Duodenal mucosa (tissue), 2 donors: Measurements from ENCODE around the gene PPP5C.
A peak's percentile ranks its signal among the peaks of the same experiment; 100 is the strongest.
"Not testable (repeated sequence)": the region's sequence is repeated elsewhere in the genome, so short reads cannot be mapped to it uniquely, and the experiment has no call there.

Experiments
- H3K27ac ChIP-seq: one replicate; pipeline ENCODE4 v1.7.0; 2013; ENCODE audit warnings: low read depth, low read length
- H3K27me3 ChIP-seq, 2 donors: one replicate each; pipeline ENCODE4 v1.7.0; 2013; ENCODE audit warnings: low read length in 2 of 2, control low read depth in 1 of 2; ENCODE audit not compliant: insufficient read depth in 2 of 2, control insufficient read depth in 1 of 2
- H3K36me3 ChIP-seq, 2 donors: one replicate each; pipeline ENCODE4 v1.7.0; 2013; ENCODE audit warnings: low read length in 2 of 2, control low read depth in 1 of 2; ENCODE audit not compliant: insufficient read depth in 2 of 2, control insufficient read depth in 1 of 2
- H3K4me1 ChIP-seq, 2 donors: one replicate each; pipeline ENCODE4 v1.7.0; 2013; ENCODE audit warnings: low read length in 2 of 2, control low read depth in 1 of 2; ENCODE audit not compliant: insufficient read depth in 2 of 2, control insufficient read depth in 1 of 2
- H3K4me3 ChIP-seq, 2 donors: one replicate each; pipeline ENCODE4 v1.7.0; 2013; ENCODE audit warnings: low read length in 2 of 2, low read depth in 1 of 2
- H3K9ac ChIP-seq, 2 donors: one replicate each; pipeline ENCODE4 v1.7.0; 2013; ENCODE audit warnings: low read length in 2 of 2, low read depth in 1 of 2
- H3K9me3 ChIP-seq, 2 donors: one replicate each; pipeline ENCODE4 v1.7.0; 2013; ENCODE audit warnings: low read length in 2 of 2, control low read depth in 1 of 2; ENCODE audit not compliant: control insufficient read depth in 1 of 2

Gene PPP5C

DNA sequence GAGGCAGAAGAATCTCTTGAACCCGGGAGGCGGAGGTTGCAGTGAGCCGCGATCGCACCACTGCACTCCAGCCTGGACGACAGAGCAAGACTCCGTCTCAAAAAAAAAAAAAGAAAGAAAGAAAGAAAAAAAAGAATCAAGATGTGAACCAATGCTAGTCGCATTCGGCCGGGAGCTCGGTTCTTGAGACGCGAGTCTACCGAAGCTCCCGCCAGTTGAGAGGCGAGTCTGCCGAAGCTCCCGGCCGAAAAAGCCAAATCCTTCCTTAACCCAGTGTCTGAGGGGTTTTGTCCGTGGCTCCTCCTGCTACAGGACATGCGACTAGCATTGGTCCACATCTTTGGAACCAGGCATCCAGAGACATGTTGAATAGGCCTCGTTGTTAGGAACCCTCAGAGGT is 68.0 kb downstream of the PPP5C start:
- H3K27me3 ChIP-seq: peaks cover 36 to 38% of the 10 kb centered on the region in 2 donors
- H3K9ac ChIP-seq, H3K27ac ChIP-seq, H3K4me3 ChIP-seq, H3K36me3 ChIP-seq, H3K4me1 ChIP-seq, H3K9me3 ChIP-seq: not testable (repeated sequence)

DNA sequence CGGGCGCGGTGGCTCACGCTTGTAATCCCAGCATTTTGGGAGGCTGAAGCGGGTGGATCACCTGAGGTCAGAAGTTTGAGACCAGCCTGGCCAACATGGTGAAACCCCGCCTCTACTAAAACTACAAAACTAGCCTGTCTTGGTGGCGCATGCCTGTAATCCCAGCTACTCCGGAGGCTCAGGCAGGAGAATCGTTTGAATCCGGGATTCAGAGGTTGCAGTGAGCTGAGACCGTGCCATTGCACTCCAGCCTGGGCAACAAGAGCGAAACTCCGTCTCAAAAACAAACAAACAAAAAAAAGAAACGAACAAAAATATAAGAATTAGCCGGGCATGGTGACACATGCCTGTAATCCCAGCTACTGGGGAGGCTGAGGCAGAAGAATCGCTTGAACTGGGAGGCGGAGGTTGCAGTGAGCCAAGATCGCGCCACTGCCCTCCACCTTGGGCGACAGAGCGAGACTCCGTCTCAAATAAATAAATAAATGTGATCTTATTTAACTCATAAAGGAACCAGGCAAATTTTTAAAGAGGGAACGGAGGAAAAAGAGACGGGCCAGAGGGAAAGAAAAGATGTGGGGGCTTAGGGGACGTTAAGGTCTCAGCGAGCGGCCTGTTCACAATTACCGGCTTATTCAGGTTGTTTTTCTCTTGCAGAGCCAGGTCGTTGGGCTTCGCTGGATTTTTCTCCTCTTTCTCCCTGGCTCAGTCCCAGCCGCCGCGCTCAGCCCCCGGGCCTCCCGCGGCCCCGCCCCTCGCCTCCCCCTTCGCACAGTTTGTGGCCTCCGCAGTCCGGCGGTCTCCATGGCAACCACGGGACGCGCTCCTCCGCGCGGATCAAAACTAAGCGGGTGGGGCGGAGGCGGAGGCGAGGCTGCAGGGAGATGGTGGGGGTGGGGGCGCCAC is 69.2 kb downstream of the PPP5C start:
- H3K9ac ChIP-seq, H3K4me1 ChIP-seq, H3K27ac ChIP-seq, H3K36me3 ChIP-seq, H3K9me3 ChIP-seq: not testable (repeated sequence)
- Histone ChIP-seq H3K4me3 (peak overlapping the region in 1 of 2 donors; percentile 8), H3K27me3 (peaks cover 34% of the 10 kb centered on the region in 2 donors)

DNA sequence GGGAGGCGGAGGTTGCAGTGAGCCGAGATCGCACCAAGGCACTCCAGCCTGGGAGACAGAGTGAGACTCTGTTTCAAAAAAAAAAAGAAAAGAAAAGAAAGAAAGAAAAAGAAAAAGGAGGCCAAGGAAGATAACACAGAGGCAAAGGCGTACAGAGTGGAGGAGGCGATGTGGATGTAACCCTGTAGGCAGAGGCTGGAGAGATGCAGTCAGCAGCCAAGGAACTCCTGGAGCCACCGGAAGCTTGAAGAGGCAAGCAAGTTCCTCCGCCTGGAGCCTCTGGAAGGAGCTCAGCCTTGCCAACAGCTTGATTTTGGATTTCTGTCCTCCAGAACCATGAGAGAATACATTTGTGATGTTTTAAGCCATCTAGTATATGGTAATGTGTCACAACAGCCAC is 73.2 kb downstream of the PPP5C start:
- Histone ChIP-seq H3K27me3 (peaks cover 10 to 14% of the 10 kb centered on the region in 2 donors), H3K4me3 (no peak overlapping the region), H3K9me3 (no peaks in the 10 kb centered on the region), H3K9ac (no peak overlapping the region), H3K36me3 (no peaks in the 10 kb centered on the region), H3K4me1 (no peaks in the 10 kb centered on the region), H3K27ac (no peak overlapping the region)

DNA sequence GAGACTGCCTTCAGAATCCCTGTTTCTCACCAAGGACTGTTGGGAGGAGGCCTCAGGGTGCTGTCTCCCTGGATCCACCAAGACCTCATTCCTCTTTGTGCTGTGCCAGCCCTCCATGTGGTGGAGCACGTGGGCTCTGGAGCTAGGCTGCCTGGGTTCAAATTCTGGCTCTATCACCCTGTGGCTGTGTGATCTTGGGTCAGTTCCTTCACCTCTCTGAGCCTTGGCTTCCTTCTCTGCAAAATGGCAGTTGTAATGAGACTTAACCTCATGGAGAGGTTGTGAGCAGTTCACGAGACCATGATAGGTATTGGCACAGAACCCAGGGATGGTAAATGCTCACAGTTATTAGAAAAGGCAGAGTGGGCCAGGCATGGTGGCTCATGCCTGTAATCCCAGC is 75.5 kb downstream of the PPP5C start:
- H3K9ac ChIP-seq: no peak overlapping the region
- no peak overlapping the region for H3K4me3 ChIP-seq
- no peaks in the 10 kb centered on the region for H3K9me3 ChIP-seq
- H3K36me3 ChIP-seq: no peaks in the 10 kb centered on the region
- peaks cover 7% of the 10 kb centered on the region in 2 donors for H3K4me1 ChIP-seq
- H3K27ac ChIP-seq: no peak overlapping the region
- H3K27me3 ChIP-seq: peaks cover 15 to 16% of the 10 kb centered on the region in 2 donors

DNA sequence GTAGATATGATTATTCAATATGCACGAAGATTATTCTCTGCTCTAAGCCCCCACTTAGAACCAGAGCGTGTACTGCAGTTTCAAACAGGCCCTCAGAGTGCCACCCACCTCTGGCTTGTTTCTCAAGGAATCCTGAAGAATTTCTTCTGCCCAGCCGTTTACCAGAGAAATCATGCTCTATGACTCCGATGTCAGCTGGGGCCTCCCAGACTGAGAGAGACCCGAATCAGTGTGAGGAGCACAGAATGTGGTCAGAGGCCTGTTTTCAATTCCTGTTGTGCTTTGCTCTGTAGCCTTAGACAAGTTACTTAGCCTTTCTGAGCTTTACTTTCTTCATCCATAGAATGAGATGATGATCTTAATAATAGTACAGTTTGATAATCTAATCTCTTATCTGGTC is 76.3 kb downstream of the PPP5C start:
- Histone ChIP-seq H3K4me1 (peaks cover 7% of the 10 kb centered on the region in 2 donors), H3K9me3 (no peaks in the 10 kb centered on the region), H3K4me3 (no peak overlapping the region), H3K9ac (no peak overlapping the region), H3K36me3 (no peaks in the 10 kb centered on the region), H3K27me3 (peaks cover 16 to 24% of the 10 kb centered on the region in 2 donors), H3K27ac (no peak overlapping the region)

DNA sequence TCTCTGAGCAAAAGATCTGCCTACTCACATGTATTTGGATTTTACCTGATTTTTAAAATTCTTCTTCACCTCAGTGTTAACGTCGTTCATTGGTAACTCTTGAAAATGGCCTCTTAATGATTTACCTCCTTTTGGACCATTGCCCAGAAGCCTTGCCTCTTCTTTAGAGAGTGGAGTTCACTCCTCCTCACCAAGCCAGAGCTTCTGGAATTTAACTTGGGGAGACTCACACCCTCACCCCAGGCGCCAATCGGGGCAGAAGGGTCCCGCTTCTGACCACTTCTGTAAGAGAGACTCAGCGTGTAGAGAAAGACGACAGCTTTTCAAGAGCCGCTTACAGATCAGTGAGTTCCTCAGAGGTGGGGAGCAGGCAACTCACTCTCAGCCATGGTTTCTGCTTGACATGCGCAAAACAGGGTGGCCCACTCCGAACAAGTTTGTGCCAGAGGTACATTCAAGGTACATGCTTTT is 79.2 kb downstream of the PPP5C start:
- Histone ChIP-seq H3K9ac (peak overlapping the region in 1 of 2 donors; percentile 24), H3K4me1 (peaks cover 7% of the 10 kb centered on the region in 2 donors), H3K27ac (no peak overlapping the region), H3K4me3 (peak overlapping the region; percentile 56 to 57), H3K9me3 (no peaks in the 10 kb centered on the region), H3K36me3 (no peaks in the 10 kb centered on the region), H3K27me3 (peaks cover 19 to 35% of the 10 kb centered on the region in 2 donors)

DNA sequence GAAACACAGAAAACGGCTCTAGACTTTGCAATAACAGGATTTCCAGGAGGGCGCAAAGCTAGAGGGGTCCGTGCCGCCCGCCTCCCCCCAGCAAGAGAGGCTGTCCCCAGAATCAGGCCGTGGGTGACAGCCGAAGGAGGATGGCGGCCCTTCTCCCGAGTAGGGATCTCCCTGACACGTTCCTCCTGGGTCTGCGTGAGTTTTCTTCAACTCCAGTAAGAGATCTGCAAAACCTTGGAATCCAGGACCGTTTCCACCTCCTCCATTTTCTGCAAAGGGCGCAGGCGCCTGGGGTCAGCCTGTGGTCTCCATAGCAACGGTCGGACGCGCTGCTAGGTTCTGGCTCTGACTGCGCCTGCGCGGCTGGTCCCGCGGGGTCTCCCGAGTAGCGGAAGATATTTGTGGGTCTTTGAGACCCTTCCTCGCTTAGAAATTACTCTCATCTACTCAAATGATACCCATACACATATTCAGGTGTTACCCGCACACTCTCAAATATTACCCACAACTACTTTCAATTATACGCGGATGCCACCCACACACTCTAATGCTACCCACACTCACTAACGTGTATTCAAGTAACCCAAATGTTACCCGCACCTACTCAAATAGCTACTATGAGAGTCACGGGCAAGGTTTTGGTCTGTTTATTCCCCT is 79.7 kb downstream of the PPP5C start:
- no peaks in the 10 kb centered on the region for H3K36me3 ChIP-seq
- peaks cover 19 to 35% of the 10 kb centered on the region in 2 donors for H3K27me3 ChIP-seq
- peak overlapping the region; percentile 56 to 57 for H3K4me3 ChIP-seq
- no peak overlapping the region for H3K27ac ChIP-seq
- H3K9me3 ChIP-seq: no peaks in the 10 kb centered on the region
- H3K9ac ChIP-seq: peak overlapping the region in 1 of 2 donors; percentile 24
- peaks cover 7% of the 10 kb centered on the region in 2 donors for H3K4me1 ChIP-seq

DNA sequence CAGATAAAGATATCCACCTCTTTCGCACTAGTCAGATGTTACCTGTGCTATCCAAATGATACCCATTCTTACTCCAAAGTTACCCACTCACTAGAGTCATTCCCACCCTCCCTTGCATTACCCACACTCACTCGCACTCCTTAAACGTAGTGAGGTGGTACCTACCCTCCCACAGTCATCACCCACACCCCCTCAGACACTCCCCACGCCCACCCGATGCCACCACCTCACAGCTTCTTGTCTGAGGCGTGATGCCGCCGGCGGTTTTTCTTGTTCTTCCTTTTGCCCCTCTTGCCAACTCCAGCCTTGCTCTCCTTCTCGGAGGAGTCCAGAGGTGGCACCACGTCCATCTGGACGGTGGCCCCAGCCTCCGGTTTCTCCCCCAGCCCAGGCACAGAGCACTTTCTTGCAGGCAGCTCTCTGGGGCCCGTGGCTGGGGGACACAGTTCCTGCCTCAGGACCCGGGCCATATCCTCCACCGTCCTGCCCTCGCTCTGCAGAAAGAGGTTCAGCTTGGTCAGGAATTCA is 80.7 kb downstream of the PPP5C start:
- no peak overlapping the region for H3K27ac ChIP-seq
- H3K27me3 ChIP-seq: peaks cover 19 to 35% of the 10 kb centered on the region in 2 donors
- no peak overlapping the region for H3K4me3 ChIP-seq
- H3K9me3 ChIP-seq: no peaks in the 10 kb centered on the region
- H3K36me3 ChIP-seq: no peaks in the 10 kb centered on the region
- peaks cover 7% of the 10 kb centered on the region in 2 donors for H3K4me1 ChIP-seq
- no peak overlapping the region for H3K9ac ChIP-seq

DNA sequence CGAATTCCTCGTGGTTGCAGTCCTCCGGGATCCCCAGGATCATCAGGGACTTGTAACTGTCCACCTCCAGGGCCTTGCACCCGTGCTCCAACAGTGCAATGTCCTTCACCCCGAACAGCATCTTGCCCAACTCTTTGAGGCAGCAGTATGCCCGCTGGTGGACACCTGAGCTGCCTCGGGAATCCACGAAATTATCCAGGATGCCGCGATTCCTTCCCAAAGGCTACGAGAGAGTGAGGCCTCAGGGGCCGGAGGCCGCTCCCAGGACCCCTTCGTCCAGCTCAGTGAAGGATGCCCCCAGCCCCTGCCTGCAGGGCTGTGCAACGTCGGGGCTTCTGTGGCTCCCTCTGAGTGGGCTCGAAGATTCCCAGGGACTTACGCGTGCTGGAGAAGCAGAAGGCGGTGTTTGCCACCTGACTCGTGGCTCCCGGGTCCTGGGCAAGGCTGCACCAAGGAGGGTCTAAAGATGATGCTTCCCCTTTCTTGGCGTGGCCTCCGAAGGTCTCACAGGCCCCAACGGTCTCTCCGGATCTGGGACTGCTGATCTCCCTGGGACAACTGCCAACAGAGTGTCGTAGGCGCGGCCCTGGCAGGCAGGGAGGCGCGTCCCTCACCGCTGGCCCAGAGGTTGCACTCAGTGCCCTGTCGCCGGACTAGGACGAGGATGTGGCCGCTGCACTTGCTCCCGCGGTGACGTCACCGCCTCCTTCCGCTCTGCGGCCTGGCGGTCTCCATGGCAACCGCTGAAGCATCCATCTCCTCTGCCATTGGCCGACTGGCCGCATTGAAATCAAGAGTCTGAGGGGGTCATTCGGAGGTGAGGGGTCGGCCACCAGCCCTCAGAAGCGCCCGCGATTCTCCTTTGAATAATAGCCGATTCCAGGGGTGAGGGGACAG is 81.6 kb downstream of the PPP5C start, which contains the start of gene PNMA8C:
Gene PNMA8C, minus strand, starts transcription at position 698 of the 897 bp plus-strand sequence. Its CDS starts 577 bp downstream, at position 121.
- no peaks in the 10 kb centered on the region for H3K36me3 ChIP-seq
- H3K9ac ChIP-seq: no peak within 1 kb of the TSS
- peaks cover 19 to 35% of the 10 kb centered on the region in 2 donors for H3K27me3 ChIP-seq
- no peak within 1 kb of the TSS for H3K27ac ChIP-seq
- peak within 1 kb of the TSS; percentile 29 to 36 for H3K4me3 ChIP-seq
- peaks cover 7% of the 10 kb centered on the region in 2 donors for H3K4me1 ChIP-seq
- H3K9me3 ChIP-seq: no peaks in the 10 kb centered on the region
